GM19397 (cell line): Measurements from ENCODE around the gene ATG2B.
"Not testable (repeated sequence)": the region's sequence is repeated elsewhere in the genome, so short reads cannot be mapped to it uniquely, and the experiment has no call there.

ENCODE experiments used
- ATAC-seq: cut with Tn5 transposase; IDR thresholded peaks from one replicate; pipeline ENCODE4 v1.9.1; 2021; ENCODE audit warnings: mild to moderate bottlenecking, moderate library complexity; ENCODE audit not compliant: unreplicated experiment

The ATG2B gene

DNA sequence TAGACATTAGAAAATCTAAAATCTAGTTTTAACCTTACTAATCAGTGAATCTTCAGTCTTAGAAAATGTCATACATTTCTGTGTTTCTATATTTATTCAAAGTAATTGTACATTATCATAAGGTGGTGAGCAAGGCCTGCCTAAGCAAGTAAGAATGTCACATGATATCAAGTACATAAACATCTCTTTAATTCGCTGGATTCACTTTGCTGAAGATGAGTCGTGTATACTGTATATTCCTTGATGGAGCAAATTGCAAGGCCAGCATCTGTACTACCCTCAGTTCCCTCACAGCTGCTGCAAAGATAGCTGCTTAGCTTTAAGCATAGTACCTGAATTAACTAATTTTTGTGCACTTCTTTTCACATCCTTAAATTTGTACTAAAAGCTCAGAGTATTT is 20.3 kb upstream of the ATG2B start:
- no peak for ATAC-seq

DNA sequence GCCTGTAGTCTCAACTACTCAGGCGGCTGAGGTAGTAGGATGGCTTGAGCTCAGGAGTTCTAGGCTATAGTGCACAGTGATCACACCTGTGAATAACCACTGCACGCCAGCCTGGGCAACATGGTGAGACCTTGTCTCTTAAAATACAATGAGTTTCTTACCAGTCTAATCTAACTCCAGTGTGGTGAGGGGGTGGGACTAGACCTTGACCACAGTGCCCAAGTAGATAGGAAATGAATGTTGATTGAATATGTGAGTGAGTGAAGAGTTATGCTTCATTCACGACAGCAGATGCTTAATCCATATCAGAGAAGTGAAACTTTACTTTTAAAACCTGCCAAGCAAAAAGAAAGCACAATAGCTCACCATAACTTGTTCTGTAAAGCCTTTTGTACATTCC is 17.6 kb upstream of the ATG2B start:
- ATAC-seq, result peak; percentile 86

- ATAC-seq, result no peak
These were observed 13.0 kb upstream of the ATG2B start for GRCh38 chr14:96376093-96376492.

DNA sequence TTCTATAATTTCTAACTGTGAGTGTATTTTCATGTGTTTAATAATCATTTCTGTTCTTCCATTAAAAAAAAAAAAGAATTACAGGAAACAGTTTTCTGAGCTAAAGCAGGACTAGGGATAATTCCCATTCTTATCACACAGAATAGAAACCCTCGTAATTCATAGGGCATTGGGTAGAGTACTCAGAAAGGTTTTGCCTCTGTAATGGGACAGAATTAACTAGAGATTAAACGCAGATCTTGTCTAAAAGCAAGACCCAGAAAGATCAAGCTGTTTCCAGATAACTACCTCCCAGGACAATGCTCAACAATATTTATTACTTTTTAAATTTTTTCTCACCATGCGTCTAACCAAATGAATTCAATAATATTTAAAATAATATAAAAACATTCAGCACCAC is 10.4 kb upstream of the ATG2B start:
- no peak for ATAC-seq

- ATAC-seq, result no peak
These were observed 7.4 kb upstream of the ATG2B start for GRCh38 chr14:96370528-96370927.

GRCh38 chr14:96368534-96368933 is 5.4 kb upstream of the ATG2B start:
- no peak for ATAC-seq

DNA sequence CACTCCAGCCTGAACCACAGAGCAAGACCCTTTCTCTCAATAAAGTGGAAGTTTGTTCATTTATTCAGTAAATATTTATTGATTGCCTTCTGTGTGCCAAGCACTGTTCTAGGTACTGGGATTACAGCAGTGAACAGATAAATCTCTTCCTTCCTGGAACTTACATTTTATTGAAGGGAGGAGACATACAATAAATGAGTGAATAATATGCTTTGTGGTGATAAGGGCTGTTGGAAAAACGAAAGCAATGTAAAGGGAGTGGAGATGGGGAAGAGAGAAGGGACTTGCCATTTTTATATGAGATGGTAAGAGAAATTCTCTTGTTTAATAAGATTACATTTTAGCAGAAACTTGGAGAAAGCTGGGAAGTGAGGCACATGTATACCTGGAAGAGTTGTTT is 1.8 kb upstream of the ATG2B start:
- ATAC-seq, result no peak

DNA sequence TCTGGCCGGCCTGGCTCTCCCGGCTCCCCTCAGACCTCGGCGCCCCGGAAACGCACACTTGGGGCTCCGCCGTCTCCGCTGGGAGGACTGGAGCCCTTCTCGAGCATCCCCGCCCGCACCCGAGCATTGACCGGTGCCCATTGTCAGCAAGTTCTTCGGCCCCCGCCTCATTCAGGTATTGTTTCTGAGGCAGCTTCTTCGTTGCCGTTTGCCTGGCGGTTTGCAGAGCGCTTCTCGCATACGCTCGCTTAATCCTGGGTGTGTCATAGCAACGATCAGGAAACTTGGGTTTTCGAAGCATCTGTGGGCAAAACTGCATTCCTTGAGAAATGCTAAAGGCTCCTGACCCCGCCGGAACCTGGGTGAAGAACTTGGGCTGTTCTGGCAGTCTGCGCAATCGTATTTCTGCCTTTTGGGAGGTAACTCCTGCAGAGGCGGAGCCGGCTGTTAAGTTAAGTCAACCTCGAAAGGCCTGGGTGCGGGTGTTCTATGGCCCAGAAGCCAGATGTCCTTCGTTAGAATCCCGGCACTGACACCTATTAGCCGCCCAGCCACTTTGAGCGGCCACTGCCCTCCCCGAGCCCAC is 703 bp upstream of the ATG2B start:
- ATAC-seq, result peak; percentile 22

- no peak for ATAC-seq
These were observed 823 bp downstream of the ATG2B start for GRCh38 chr14:96362071-96362964.

GRCh38 chr14:96359959-96360358 is 3.2 kb downstream of the ATG2B start:
- ATAC-seq, result no peak

DNA sequence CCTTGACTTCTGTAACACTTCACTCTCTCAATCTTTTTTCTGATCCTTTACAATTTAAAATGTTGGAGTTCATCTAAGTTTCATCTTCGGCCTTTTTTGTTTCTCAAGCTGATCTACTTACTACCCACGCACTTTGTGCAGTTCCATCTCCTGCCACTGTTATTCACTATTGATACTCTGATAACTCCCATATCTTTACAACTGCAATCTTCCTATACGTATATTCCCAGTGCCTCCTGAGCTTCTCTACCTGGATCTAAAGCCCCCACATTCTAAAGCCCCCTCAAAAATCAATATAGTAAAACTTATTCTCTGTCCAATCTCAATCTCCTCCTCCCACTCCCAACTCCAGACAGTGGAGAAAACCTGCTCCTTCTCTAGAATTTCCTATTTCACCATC is 5.9 kb downstream of the ATG2B start:
- no peak for ATAC-seq

DNA sequence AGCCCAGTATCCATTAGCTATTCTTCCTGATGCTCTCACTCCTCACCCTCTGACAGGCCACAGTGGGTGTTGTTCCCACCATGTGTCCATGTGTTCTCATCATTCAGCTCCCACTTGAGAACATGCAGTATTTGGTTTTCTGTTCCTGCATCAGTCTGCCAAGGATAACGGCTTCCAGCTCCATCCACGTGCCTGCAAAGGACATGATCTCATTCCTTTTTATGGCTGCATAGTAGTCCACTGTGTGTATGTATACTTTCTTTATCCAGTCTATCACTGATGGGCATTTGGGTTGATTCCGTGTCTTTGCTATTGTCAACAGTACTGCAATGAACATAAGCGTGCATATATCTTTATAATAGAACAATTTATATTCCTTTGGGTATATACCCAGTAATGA is 8.9 kb downstream of the ATG2B start:
- ATAC-seq, result no peak

GRCh38 chr14:96352708-96353107 is 10.4 kb downstream of the ATG2B start:
- no peak for ATAC-seq

DNA sequence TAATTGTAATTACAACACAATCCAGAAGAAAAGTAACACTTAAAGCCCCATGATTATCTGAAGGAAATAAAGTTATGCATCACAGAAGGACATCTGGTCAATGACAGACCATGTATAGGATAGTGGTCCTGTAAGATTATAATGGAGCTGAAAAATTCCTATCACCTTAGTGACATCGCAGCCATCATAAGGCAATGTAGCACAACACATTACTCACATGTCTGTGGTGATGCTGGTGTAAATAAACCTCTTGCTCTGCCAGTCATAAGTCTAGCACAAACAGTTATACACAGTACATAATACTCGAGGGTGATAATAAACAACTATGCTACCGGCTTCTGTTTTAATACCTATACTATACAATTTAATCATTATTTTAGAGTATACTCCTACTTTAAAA is 11.2 kb downstream of the ATG2B start:
- ATAC-seq, result no peak

GRCh38 chr14:96349286-96350075 is 13.7 kb downstream of the ATG2B start:
- ATAC-seq, result no peak

GRCh38 chr14:96347957-96348356 is 15.2 kb downstream of the ATG2B start:
- not testable (repeated sequence) for ATAC-seq

DNA sequence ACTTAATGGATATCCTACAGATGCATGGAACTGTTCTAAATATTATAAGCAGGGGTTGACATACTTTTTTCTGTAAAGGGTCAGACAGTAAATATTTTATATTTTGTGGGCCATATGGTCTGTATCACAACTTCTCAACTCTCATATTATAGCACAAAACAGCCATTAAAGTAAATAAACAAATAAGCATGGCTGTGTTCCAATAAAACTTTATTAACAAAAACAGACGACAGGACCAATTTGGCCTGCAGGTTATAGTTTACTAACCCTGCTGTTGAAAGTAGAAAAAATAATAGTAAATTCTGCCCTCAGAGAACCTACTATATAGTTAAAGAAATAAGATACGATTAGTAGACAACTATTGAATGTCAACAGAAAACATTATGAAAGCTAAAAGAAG is 17.5 kb downstream of the ATG2B start:
- ATAC-seq, result no peak

DNA sequence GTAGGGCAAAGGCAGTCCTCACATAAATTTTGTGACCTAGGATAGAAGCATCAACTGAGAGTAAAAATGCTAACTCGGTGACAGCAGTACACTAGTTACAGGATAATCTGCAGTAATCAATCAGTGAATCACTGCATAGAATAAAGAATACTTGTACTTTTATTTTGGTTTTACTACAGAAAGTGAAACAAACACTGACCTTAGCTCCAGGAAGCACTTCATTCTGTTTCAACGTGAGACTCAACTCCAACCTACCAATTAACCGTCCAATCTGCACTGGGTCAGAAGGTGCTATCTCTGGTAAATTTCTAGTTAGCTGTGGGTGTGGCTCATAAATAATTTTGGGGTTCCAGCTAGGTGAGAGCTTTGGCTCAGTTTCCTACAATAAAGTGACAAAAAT is 21.8 kb downstream of the ATG2B start:
- no peak for ATAC-seq

- ATAC-seq, result no peak
These were observed 24.6 kb downstream of the ATG2B start for GRCh38 chr14:96338551-96338950.

DNA sequence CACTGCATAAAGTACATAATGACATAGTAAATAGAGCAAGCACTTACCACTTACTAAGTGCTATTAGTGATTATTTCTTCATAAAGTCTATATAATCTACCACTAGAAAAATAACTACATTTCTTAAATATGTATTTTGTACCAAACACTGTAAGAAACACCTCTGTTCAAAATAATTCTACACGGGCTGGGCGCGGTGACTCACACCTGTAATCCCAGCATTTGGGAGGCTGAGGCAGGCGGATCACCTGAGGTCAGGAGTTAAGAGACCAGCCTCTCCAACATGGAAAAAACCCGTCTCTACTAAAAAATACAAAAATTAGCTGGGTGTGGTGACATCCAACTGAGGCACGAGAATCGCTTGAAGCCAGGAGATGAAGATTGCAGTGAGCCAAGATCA is 38.9 kb downstream of the ATG2B start:
- no peak for ATAC-seq

GRCh38 chr14:96320605-96321004 is 42.5 kb downstream of the ATG2B start:
- ATAC-seq, result no peak

DNA sequence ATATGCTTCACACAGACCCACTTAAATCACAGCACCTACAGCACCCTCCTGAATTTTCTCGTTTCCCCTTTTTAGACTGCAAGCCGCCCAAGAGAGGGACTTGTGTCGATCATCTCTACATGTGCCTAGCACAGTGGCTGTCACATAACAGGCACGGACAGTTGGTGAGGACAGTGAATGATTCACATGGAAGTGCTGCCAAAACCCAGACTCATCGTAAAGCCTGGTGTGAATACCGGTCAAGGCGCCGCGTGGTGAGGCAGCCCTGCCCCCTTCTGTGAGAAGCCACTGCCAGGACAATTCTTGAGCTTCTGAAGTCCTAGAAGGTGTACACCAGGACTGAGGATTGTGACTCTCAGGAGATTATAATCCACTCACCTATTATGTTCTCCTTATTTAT is 44.3 kb downstream of the ATG2B start:
- ATAC-seq, result no peak
